HEK293 (cell line): ENCODE data around the gene PHLDB2.

Source experiments
- CTCF ChIP-seq: fragments of 450-650 bp; formaldehyde crosslinking; IDR thresholded peaks from 2 replicates; pipeline ENCODE4 v1.5.1; 2016; ENCODE audit warnings: missing biosample characterization, missing genetic modification characterization
- HOXD13 ChIP-seq: sonication (generic); formaldehyde crosslinking; IDR thresholded peaks from 2 replicates; pipeline ENCODE4 v1.8.0; 2022; ENCODE audit warnings: missing genetic modification reagents, borderline replicate concordance
- ZBTB8A ChIP-seq: fragments of 450-650 bp; formaldehyde crosslinking; IDR thresholded peaks from 2 replicates; pipeline ENCODE4 v1.5.1; 2016; ENCODE audit warnings: missing biosample characterization, missing genetic modification characterization
- ZNF830 ChIP-seq: fragments of 450-650 bp; IDR thresholded peaks from 2 replicates; pipeline ENCODE4 v1.5.0; 2018; ENCODE audit warnings: missing biosample characterization, missing genetic modification characterization, low read depth, mild to moderate bottlenecking, moderate library complexity

- TF ChIP-seq ZBTB8A (tag by site-specific recombination) (no peak), HOXD13 (no peak), CTCF (tag by site-specific recombination) (no peak), ZNF830 (tag by site-specific recombination) (no peak)
Observed at GRCh38 chr3:111813441-111813840, 45.6 kb upstream of the PHLDB2 start.
